ENCODE data around the gene JARID2.

The JARID2 gene

GRCh38 chr6:15425947-15426346 is 180.1 kb downstream of the JARID2 start:
- Histone ChIP-seq H3K27ac (no peak overlapping the region), H3K4me3 (no peak overlapping the region)

- H3K27ac ChIP-seq: no peak overlapping the region
- no peak overlapping the region for H3K4me3 ChIP-seq
These were observed 180.5 kb downstream of the JARID2 start for GRCh38 chr6:15426395-15426794.

GRCh38 chr6:15426901-15427300 is 181.0 kb downstream of the JARID2 start:
- Histone ChIP-seq H3K27ac (no peak overlapping the region), H3K4me3 (no peak overlapping the region)

- Histone ChIP-seq H3K4me3 (no peak overlapping the region), H3K27ac (no peak overlapping the region)
These were observed 181.6 kb downstream of the JARID2 start for GRCh38 chr6:15427331-15428070.

- no peak overlapping the region for H3K4me3 ChIP-seq
- no peak overlapping the region for H3K27ac ChIP-seq
These were observed 183.6 kb downstream of the JARID2 start for GRCh38 chr6:15429141-15430110.

- H3K27ac ChIP-seq: peak overlapping the region in 1 of 21 experiments; percentile 22
These were observed 184.3 kb downstream of the JARID2 start for GRCh38 chr6:15430186-15430585.

GRCh38 chr6:15430931-15431405 is 185.1 kb downstream of the JARID2 start:
- Histone ChIP-seq H3K27ac (peak overlapping the region in 4 of 21 experiments; percentile 6 to 22 (median 18)), H3K4me3 (no peak overlapping the region)

More at GRCh38 chr6:15430186-15430585, 184.3 kb downstream of the JARID2 start:
- H3K4me3 ChIP-seq: no peak overlapping the region

- Histone ChIP-seq H3K4me3 (no peak overlapping the region), H3K27ac (peak overlapping the region in 3 of 21 experiments; percentile 5 to 17 (median 6))
These were observed 186.1 kb downstream of the JARID2 start for GRCh38 chr6:15431762-15432483.

- no peak overlapping the region for H3K27ac ChIP-seq
- H3K4me3 ChIP-seq: no peak overlapping the region
These were observed 187.6 kb downstream of the JARID2 start for GRCh38 chr6:15433511-15433861.

GRCh38 chr6:15434263-15434662 is 188.4 kb downstream of the JARID2 start:
- Histone ChIP-seq H3K4me3 (no peak overlapping the region), H3K27ac (no peak overlapping the region)

GRCh38 chr6:15434823-15435380 is 189.0 kb downstream of the JARID2 start:
- no peak overlapping the region for H3K27ac ChIP-seq
- no peak overlapping the region for H3K4me3 ChIP-seq

GRCh38 chr6:15435468-15435867 is 189.6 kb downstream of the JARID2 start:
- H3K27ac ChIP-seq: no peak overlapping the region

GRCh38 chr6:15436451-15436850 is 190.6 kb downstream of the JARID2 start:
- Histone ChIP-seq H3K4me3 (no peak overlapping the region), H3K27ac (no peak overlapping the region)

More at GRCh38 chr6:15435468-15435867, 189.6 kb downstream of the JARID2 start:
- no peak overlapping the region for H3K4me3 ChIP-seq

GRCh38 chr6:15437090-15437635 is 191.3 kb downstream of the JARID2 start:
- H3K27ac ChIP-seq: no peak overlapping the region

GRCh38 chr6:15439410-15440025 is 193.6 kb downstream of the JARID2 start:
- Histone ChIP-seq H3K27ac (no peak overlapping the region), H3K4me3 (no peak overlapping the region)

More at GRCh38 chr6:15437090-15437635, 191.3 kb downstream of the JARID2 start:
- no peak overlapping the region for H3K4me3 ChIP-seq

GRCh38 chr6:15440040-15440439 is 194.2 kb downstream of the JARID2 start:
- Histone ChIP-seq H3K27ac (no peak overlapping the region), H3K4me3 (no peak overlapping the region)

GRCh38 chr6:15441215-15441868 is 195.5 kb downstream of the JARID2 start:
- H3K27ac ChIP-seq: no peak overlapping the region
- no peak overlapping the region for H3K4me3 ChIP-seq

- Histone ChIP-seq H3K4me3 (no peak overlapping the region), H3K27ac (peak overlapping the region in 1 of 21 experiments; percentile 10)
These were observed 196.1 kb downstream of the JARID2 start for GRCh38 chr6:15441981-15442380.

Data from skin epidermis (tissue), 12 donors.